GM19043 (cell line): ENCODE data around the gene CACNB4.
A peak's percentile ranks its signal among the peaks of the same experiment; 100 is the strongest.

Experiments
- ATAC-seq: cut with Tn5 transposase; IDR thresholded peaks from one replicate; pipeline ENCODE4 v1.9.1; 2021; ENCODE audit warnings: low read depth; ENCODE audit not compliant: unreplicated experiment

The CACNB4 gene

DNA sequence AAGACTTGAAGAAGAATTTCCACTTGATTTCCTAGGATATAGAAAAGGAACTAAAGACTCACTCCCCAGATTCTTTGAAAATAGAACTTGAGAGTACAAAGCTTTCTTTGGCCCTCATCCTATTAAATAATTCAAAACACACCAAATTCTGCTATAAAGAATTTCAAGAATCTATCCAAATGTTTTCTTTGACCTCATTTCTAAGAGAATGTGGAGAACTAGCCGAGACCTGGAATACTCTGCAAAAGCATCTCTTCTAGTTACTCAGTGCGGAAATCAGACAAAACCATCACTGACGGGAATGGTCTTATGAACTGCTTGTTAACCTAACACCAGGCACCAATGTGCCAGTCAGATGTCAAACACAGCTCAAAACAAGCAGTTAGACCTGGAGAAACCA is 226.4 kb downstream of the CACNB4 start:
- no peak for ATAC-seq

DNA sequence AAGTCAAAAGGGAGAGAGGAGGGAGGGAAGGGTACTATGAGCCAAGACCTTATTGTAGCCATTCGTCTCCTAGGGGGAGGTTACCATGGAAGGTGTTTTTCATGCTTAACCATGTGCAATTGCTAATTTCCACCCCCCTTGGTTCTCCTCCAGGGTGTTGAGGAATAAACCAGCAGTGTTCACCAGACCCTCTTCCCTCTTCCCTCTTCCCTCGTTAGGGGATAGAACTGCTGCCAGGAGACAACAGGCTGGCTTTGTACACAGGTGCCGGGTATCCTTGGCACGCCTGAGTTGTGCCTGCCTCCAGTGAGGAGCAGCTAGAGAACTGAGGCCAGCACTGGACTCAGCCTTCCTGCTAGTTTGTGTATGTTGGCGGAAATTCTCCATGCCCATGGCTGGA is 229.6 kb downstream of the CACNB4 start:
- ATAC-seq = no peak

DNA sequence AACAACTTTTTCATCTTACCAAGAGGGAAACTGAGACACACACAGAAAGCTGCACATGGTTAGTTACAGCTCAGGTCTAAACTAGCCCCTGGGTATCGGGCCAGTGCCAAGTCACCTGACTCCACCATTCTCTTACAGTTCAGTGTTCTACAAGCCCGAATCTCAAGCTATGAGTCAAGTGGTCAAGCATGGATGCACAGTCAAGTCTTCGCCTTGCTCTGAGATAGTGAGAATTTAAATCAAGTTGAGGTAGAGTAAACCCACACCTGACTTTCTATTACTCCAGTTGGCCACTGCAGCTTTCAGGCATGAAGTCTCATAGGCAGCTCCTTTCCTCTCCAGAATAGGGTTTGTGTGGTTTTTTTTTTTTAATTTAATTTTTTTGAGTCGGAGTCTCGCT is 236.1 kb downstream of the CACNB4 start:
- peak; percentile 99 for ATAC-seq

DNA sequence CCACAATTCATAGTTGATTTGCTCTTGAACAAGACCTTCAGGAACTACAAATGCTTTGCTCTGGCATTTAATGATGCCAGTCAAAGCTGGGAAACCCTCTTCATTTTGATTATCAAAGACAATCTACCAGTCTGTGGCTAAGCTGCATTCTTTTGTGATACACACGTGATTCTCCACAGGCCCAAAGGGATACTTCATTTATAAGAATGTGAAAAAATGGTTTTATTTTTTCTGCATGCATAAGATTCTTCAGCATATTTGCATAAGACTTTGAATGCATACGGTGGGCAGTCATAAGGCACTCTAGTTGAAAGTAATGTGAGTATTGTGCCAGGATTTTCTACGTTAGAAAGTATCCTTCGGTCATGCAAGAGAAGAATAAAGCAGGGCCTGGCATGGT is 237.7 kb downstream of the CACNB4 start:
- ATAC-seq = no peak

DNA sequence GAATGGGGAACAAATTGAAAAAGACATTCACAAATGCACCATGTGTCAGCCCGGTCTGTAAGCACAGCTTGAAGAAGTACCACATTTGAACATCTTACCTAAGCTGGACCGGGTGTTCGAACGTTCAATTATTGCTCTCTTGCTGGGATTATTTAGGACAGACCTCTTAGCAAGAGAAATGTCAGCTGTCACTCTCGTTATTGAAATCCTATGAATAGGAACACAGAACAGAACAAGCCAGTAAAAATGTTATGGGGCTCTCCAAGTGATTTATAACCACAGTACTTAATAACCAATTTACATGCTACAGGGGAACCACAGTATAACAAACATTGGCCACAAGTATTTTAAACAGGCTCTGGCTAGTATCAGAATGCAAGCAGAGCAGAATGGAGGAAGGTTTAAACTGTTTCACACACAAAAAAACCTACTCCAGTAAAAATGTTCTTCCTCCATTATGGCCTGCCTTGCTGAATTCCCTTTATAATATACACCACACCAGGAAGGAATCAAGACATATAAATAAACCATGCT is 238.2 kb downstream of the CACNB4 start:
- ATAC-seq = no peak

DNA sequence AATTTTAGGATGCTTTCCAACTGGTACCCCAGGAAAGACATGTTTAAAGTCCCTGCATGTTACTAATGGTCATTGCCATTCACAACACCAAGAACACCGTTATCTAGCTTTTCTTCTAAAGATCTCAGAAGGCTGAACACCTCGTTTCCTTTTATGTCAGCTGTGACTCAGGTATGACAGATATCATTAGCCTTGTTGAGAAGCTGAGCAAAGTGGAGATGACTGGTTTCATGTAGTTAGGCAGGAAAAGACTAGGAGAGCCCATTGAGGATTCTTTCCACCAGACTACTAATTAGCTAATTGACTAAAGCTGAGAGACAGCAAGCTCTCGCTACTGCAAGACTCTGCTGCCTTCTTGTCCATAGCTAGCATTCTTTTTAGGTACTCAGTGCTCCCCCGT is 238.6 kb downstream of the CACNB4 start:
- ATAC-seq = no peak

DNA sequence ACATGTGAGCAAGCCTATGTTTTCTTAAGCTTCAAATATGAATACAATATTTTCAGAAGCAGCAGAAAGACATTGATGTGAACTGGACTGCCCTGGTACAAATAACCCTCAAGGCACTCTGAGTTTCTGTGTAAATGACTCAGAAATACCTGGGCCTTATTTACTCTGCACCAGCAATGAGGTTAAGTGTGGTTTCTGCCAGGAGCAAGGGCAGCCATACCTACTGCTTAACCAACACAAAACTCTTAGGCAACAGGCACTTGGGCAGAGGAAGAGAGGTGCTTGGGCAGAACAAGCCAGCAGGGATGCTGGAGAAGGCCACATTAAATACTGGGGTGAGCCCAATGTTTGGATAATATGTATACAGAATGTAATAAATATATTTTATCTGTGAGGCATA is 241.2 kb downstream of the CACNB4 start:
- ATAC-seq = no peak

DNA sequence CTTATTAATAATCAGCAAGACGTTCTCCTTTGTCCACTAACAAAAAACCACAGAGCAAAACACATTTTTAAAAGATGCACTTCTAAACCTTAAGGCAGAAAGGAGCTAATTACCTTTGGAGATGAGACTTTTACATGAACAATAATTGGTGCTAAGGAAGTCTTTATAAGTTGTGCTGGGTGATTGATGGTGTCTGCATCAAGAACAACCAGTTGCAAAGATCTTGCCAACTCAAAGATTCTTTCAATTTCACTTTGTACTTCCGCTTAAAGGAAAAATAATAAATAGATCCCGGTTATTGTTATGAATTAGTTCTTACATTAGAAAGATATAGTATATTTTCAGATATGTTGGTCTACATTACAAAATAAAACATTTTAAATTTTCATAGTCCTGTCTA is 243.7 kb downstream of the CACNB4 start:
- no peak for ATAC-seq

DNA sequence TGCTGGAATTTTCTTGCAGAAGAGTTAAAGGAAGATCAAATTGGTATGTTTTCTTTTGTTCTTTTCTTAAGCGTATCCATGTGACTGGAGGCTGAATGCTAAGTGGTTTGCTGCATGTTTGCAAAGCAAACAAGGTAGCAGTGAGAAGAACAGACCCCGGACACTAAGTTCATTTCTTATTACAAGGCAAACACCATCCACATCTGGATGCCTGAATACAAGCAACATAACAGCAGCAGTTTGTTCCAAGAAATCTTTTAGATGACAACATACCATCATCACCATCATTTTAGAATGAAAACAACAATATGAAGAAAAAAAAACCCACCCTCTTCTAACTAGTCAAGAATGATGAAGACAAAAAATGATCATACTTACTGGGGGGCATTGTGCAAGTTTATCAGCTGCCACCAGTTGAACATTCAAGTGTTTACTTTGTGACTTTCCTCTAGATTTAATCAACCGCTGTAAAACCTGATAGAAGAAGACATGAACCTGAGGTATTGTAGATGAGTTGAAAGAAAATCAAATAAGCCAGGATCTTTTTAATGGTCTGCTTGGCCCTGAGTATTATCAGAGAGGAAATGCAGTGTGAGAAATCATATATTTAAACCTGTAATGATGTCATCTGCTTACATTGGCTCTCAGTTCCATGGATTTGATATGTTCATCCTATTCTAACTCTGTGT is 245.6 kb downstream of the CACNB4 start:
- ATAC-seq = no peak

DNA sequence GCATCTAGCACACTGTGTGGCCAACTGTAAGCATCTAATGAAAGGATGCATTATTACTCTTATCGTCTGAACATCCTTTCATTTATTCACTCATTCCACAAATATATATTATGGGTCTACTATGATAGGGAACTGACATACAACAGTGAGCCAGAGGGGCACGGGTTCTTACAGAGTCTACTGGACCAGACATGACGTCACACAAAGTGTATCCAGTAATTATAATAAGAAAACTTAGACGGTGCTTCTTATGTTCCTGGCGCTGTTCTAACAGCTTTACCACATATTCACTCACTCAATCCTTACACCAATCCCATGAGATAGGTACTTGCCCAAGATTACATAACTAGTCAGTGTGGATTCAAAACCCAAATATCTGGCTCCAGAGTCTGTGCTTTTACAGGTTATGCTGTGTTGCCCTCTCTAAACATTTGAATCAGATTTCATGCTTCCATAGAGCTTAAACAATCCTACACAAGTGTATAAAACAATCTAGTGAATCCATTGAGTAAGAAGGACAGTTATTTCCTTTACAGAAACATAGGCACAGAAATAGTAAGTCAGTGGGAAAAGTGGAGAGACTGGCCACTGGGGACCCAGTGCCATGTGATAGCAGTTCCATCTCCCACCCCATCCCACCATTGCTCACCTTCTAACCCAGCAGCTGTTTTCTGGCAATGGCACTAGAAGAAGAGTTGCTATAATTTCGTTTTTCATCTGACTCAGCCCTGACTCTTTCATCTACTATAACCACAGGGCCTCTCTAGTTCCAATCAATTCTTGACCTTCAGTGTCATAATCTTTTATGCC is 246.4 kb downstream of the CACNB4 start:
- no peak for ATAC-seq

DNA sequence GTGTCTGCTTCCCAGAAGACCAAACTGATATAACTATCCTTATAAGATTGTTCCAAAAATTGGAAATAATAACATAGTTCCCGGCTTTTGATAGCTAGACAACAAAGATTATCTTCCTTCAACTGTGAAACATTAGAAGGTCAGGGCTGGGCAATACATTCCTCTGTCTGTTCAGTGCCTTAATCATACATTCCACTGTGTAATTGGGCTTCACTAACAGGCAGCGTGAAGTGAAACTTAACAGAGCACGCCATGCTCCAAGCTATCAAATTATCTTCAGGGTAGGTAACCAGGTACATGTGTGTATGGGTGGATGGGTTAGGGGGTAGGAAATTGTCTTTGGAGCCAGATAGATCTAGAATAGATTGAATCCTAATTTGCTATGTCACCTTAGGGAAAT is 247.1 kb downstream of the CACNB4 start:
- no peak for ATAC-seq

DNA sequence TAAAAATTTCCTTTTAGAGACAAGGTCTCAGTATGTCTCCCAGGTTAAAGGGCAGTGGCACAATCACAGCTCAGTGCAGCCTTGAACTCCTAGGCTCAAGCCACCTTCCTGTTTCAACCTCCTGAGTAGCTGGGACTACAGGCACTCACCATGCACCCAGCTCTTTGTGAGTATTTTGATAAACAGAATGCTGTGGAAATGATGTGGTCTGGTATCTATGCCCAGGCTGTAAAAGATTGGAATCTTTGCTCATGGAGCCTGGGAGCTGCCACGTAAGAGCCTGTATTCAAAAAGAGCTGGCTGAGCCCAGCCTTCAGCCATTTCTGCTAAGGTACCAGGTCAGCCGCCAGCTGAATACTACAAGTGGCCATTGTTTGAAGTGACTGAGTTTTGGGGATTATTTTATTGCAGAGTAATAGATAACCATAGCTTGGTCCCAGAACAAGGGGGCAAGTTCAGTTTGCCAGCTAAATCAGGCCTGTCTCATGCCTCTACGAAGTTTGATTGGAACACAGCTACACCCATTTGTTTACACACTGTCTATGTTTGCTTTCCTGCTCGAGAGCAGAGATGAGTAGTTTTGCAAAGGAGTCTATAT is 249.3 kb downstream of the CACNB4 start:
- no peak for ATAC-seq

DNA sequence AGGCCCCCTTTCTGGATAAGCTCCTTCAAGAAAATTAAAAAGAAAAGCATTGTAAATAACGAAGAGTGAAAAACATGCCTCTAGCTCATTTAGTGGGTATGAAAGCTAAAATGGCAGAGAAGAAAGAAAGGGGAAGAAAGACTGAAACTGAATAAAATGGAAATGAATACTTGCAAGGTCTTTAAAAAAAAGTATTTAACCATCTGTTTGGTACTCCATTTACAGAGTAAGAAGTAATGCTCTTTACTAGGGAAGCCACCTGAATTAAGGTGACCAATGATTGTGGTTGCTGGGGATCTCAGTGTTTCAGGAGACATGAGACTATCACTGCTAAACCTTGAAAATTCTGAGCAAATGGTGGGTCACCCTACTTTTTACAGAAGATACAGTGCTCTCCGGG is 253.0 kb downstream of the CACNB4 start:
- peak; percentile 51 for ATAC-seq

DNA sequence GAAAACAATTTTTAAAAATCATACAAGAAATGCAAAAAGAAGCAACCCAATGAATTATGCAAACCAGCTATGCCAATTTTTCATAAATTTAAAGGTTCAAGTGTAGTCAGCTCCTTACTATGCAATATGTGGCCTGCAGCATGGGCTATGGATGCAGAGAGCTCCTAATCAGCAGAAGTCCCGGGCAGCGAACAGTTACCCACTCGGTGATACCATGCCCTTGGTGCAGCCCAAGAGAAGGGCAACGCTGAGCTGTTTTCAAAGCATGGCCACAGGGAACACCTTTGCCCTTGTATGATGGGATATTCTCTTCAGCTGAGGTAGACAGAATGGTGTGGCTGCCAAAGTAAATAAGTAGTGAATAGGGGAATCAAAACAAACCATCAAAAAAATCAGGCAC is 253.4 kb downstream of the CACNB4 start:
- ATAC-seq = no peak

DNA sequence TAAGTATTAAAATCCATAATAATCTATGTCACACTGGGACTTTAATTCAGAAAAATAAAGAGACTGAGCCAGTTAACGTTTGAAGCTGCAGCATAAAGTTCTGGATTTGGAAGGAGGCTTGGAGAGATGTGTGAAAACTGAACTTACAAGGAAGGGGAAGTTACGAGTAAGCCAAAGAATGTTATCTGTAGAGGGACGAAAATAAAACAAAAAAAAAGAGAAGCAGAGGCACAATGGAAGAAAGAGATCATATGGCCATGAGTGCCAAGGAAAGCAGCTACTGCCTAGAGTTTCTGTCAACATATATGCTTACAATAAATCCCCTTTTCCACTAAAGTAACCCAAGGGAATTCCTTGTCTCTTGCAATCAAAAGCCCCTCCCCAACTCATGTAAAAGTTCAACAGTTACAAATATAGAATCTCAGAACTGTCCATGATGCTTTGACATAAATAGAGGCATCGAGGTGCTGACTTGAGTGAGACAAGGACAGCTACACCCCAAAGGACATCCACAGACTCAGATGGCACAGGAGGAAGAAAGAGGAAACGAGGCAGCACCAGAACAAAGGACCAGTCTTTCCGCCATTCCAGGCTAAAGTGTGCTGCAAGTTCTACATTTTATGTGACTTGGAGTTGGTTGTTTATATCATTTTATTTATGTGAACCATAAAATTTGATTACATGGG is 254.5 kb downstream of the CACNB4 start:
- no peak for ATAC-seq

DNA sequence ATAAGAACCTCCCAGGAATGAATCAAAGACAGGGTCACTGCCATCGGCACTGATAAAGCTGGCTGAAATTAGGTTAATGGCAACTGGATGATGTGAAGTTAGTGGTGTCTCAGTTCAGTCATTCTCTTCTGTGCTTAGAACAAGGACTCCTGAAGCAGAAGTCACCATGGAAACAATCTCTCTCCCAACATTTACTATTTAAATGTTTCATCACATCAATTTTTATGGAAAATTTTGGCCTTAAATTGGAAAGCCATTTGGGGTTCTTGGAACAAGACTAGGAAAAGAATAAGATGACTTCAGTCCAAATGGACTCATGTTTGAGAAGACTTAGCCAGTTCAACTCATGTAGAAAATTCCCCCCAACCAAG is 255.2 kb downstream of the CACNB4 start:
- ATAC-seq = no peak

DNA sequence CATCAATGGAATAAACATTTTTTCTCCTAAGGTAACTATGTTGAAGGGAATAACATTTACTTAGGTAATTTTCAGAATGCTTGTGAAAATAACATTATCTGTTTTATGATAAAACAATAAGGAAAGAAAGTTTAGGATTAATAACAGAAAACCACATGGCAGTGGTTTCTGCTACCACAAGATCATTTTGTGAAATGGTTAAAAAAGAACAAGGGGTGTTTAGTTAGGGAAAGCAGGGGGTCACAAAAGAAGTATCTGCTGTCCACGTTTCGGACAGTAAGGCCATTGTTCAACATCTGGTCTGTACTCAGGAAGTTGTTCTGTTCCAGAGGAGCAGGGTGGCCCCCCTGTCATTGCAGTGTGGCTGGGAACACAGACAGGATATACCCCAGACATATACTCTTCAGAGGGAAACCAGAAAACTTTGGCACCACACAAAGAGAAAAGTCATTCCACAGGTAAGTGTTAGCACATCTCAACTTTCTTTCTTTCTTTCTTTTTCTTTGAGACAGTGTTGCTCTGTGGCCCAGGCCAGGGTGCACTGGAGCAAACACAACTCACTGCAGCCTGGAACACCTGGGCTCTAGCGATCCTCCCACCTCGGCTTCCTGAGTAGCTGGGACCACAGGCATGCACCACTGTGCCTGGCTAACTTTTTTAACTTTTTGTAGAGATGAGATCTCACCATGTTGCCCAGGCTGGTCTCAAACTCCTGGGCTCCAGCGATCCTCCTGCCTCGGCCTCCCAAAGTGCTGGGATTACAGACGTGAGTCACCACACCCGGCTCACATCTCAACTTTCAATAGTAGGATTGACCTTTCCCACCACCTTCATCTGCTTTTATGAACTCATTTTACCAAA is 255.8 kb downstream of the CACNB4 start:
- peak; percentile 28 for ATAC-seq

DNA sequence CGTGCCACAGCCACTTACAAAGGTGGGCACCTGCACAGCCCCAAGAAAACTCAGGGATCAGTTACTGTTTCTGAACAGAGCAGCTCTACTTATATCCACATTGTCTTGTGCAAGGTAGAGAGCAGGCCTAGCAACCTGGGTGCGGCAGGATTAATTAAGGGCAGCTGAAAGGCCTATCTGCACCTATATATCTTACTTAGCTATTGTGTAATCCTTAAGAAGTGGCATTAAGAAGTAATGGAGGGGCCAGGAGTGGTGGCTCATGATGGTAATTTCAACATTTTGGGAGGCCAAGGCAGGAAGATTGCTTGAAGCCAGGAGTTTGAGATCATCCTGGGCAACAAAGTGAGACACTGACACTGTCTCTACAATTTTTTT is 257.8 kb downstream of the CACNB4 start:
- no peak for ATAC-seq

DNA sequence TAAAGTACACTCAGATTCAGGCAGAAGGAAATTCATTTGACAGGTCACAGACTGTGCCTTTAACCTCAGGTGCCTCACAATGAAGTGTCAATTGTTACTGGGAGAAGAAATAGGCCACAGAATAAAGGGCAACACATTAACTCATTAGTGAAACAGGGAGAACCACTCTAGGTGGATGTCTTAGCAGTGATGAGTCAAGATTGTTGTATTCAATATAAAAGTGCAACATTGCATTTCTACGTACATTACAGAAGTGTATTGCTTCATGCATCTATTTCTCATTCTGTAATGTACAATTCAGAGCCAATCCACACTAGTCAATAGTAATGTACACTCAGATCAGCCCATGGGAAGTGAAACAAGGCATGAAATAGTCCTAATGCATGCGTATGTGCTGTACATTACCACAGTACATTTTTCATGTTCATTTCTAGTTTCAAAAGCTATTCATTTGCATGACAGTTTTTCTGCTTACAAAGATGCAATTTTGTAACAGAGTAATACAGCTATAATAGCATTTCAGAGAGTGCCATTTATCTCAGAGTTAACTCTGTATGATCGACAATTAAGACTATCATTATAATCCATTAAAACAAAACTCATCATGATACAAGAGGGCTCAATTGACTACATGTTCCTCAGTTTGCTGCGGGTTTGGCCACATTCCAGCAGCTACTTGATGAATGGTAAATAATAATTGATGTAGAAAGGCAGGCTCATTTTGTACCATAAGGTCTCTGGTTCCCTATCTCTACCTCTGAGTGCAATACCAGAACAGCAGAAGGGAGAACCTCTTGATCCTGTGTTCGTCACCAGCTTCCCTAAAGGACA is 258.4 kb downstream of the CACNB4 start:
- peak; percentile 97 for ATAC-seq
